ENCODE results near the gene ATG10.

ATG10 gene

DNA sequence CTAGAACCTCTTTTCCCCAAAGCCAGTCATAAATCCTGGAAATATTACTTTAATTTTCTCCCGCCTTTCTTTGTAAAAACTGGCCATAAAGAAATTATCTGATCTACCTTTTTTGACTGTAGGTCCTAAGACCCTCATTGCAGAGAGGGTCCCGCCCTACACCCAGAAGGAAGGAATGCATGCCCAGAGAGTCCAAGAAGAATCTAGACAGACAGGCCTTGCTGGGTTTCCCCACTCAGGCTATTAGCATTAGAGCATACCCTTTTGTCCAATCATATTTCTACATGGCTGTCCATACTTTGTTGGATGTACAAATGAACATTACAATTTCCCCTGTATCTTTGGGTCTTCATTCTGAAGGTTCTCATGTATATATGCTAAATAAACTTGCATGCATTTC is 1.9 kb upstream of the ATG10 start:
- TF ChIP-seq, protein P1, sequence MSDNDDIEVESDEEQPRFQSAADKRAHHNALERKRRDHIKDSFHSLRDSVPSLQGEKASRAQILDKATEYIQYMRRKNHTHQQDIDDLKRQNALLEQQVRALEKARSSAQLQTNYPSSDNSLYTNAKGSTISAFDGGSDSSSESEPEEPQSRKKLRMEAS (IDR thresholded peaks at IDR 0.05) = no peak
- TF ChIP-seq EP300 (IDR thresholded peaks at IDR 0.05; ENCODE audit: borderline replicate concordance) = no peak
- no peak for TF ChIP-seq RAD21 (IDR thresholded peaks at IDR 0.05; ENCODE audit: low read depth)
- no peak for TF ChIP-seq YY1 (IDR thresholded peaks at IDR 0.05; ENCODE audit: low read depth)
- no peak for TF ChIP-seq CREB1 (IDR thresholded peaks at IDR 0.05; ENCODE audit: low read depth)
- TF ChIP-seq EGR1 (IDR thresholded peaks at IDR 0.05) = no peak
- TF ChIP-seq NFIC (IDR thresholded peaks at IDR 0.05) = no peak
- no peak for TF ChIP-seq TCF12 (IDR thresholded peaks at IDR 0.05; ENCODE audit: low read depth)
- no peak for TF ChIP-seq FOXM1 (IDR thresholded peaks at IDR 0.05; ENCODE audit: borderline replicate concordance, low read depth)
- no peak for TF ChIP-seq CEBPB (IDR thresholded peaks at IDR 0.05)
- TF ChIP-seq ZBTB7A (IDR thresholded peaks at IDR 0.05; ENCODE audit: low read depth) = no peak
- TF ChIP-seq, protein P2, sequence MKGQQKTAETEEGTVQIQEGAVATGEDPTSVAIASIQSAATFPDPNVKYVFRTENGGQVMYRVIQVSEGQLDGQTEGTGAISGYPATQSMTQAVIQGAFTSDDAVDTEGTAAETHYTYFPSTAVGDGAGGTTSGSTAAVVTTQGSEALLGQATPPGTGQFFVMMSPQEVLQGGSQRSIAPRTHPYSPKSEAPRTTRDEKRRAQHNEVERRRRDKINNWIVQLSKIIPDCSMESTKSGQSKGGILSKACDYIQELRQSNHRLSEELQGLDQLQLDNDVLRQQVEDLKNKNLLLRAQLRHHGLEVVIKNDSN (IDR thresholded peaks at IDR 0.05) = no peak
- no peak for TF ChIP-seq TEAD4 (IDR thresholded peaks at IDR 0.05)
- TF ChIP-seq, protein P3, sequence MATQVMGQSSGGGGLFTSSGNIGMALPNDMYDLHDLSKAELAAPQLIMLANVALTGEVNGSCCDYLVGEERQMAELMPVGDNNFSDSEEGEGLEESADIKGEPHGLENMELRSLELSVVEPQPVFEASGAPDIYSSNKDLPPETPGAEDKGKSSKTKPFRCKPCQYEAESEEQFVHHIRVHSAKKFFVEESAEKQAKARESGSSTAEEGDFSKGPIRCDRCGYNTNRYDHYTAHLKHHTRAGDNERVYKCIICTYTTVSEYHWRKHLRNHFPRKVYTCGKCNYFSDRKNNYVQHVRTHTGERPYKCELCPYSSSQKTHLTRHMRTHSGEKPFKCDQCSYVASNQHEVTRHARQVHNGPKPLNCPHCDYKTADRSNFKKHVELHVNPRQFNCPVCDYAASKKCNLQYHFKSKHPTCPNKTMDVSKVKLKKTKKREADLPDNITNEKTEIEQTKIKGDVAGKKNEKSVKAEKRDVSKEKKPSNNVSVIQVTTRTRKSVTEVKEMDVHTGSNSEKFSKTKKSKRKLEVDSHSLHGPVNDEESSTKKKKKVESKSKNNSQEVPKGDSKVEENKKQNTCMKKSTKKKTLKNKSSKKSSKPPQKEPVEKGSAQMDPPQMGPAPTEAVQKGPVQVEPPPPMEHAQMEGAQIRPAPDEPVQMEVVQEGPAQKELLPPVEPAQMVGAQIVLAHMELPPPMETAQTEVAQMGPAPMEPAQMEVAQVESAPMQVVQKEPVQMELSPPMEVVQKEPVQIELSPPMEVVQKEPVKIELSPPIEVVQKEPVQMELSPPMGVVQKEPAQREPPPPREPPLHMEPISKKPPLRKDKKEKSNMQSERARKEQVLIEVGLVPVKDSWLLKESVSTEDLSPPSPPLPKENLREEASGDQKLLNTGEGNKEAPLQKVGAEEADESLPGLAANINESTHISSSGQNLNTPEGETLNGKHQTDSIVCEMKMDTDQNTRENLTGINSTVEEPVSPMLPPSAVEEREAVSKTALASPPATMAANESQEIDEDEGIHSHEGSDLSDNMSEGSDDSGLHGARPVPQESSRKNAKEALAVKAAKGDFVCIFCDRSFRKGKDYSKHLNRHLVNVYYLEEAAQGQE (IDR thresholded peaks at IDR 0.05; ENCODE audit: low read depth) = no peak
- TF ChIP-seq TAF1 (IDR thresholded peaks at IDR 0.05; ENCODE audit: low read depth) = no peak

DNA sequence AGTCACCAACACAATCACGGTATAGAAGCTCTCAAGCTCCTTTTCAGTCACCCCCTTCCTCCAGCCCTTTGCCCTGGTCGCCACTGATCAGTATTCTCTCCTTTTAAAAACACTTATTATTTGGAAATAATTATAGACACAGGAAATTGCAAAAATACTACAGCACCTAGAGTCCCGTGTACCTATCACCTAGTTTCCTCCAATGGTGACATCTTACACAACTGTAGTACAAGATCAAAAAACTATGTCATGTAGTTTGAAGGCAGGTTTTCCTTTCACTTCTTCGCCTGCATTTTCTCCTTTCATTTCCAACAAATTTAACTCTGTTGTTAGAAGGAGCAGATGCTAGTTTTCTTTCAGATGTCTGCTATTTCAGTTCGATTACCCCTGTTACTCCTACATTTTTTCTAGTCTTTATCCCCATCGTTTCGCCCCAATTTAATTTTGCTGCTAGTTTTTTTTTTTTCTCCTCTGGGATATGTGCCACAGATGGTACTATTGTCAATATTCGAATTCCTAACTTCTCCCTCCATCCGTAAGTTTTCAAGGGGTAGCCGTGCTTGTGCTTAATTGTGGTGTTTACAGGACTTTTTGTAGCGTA is 612 bp upstream of the ATG10 start:
- TF ChIP-seq TCF12 (IDR thresholded peaks at IDR 0.05; ENCODE audit: low read depth) = no peak
- TF ChIP-seq ZBTB7A (IDR thresholded peaks at IDR 0.05; ENCODE audit: low read depth) = no peak
- no peak for TF ChIP-seq TAF1 (IDR thresholded peaks at IDR 0.05; ENCODE audit: low read depth)
- TF ChIP-seq RAD21 (IDR thresholded peaks at IDR 0.05; ENCODE audit: low read depth) = no peak
- TF ChIP-seq, protein P3 (IDR thresholded peaks at IDR 0.05; ENCODE audit: low read depth) = no peak
- TF ChIP-seq FOXM1 (IDR thresholded peaks at IDR 0.05; ENCODE audit: borderline replicate concordance, low read depth) = no peak
- TF ChIP-seq TEAD4 (IDR thresholded peaks at IDR 0.05) = no peak
- TF ChIP-seq, protein P1 (IDR thresholded peaks at IDR 0.05) = no peak
- TF ChIP-seq, protein P2 (IDR thresholded peaks at IDR 0.05) = no peak
- TF ChIP-seq CEBPB (IDR thresholded peaks at IDR 0.05) = no peak
- TF ChIP-seq EGR1 (IDR thresholded peaks at IDR 0.05) = no peak
- TF ChIP-seq EP300 (IDR thresholded peaks at IDR 0.05; ENCODE audit: borderline replicate concordance) = no peak
- no peak for TF ChIP-seq YY1 (IDR thresholded peaks at IDR 0.05; ENCODE audit: low read depth)

DNA sequence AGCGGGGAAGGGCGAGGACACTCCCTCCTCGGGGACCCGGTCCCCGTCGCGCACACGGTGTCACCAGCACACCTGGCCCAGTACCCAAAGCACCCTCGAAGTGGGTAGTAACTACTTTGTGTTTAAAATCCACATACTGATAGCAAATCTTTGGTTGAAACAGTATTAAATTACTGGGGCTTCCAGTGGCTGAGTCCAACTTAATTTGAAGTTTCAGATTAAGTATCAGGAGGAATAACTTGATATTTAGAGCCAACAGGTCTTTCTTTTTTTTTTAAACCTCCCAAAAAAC is 615 bp downstream of the ATG10 start:
- TF ChIP-seq ZBTB7A (IDR thresholded peaks at IDR 0.05; ENCODE audit: low read depth) = no peak
- no peak for TF ChIP-seq TAF1 (IDR thresholded peaks at IDR 0.05; ENCODE audit: low read depth)
- no peak for TF ChIP-seq CREB1 (IDR thresholded peaks at IDR 0.05; ENCODE audit: low read depth)
- no peak for TF ChIP-seq EP300 (IDR thresholded peaks at IDR 0.05; ENCODE audit: borderline replicate concordance)
- TF ChIP-seq YY1 (IDR thresholded peaks at IDR 0.05; ENCODE audit: low read depth) = no peak
- TF ChIP-seq, protein P1 (IDR thresholded peaks at IDR 0.05) = no peak
- TF ChIP-seq, protein P2 (IDR thresholded peaks at IDR 0.05) = no peak
- TF ChIP-seq EGR1 (IDR thresholded peaks at IDR 0.05) = no peak
- no peak for TF ChIP-seq CEBPB (IDR thresholded peaks at IDR 0.05)
- TF ChIP-seq NFIC (IDR thresholded peaks at IDR 0.05) = no peak
- TF ChIP-seq RAD21 (IDR thresholded peaks at IDR 0.05; ENCODE audit: low read depth) = no peak
- TF ChIP-seq, protein P3 (IDR thresholded peaks at IDR 0.05; ENCODE audit: low read depth) = no peak
- TF ChIP-seq TCF12 (IDR thresholded peaks at IDR 0.05; ENCODE audit: low read depth) = no peak
